Measurements from ENCODE around the gene SLC6A11. TPM values are rescaled to one million over a fixed set of nuclear protein-coding genes. Genes with fewer than 3 reads are reported as not detected.

Gene SLC6A11
- total and polyA plus RNA-seq, 2 of the 13 experiments (the other 11 are each of a cell fraction or from before 2014, with no cell fraction given) = 17.9 to 34.5 TPM

DNA sequence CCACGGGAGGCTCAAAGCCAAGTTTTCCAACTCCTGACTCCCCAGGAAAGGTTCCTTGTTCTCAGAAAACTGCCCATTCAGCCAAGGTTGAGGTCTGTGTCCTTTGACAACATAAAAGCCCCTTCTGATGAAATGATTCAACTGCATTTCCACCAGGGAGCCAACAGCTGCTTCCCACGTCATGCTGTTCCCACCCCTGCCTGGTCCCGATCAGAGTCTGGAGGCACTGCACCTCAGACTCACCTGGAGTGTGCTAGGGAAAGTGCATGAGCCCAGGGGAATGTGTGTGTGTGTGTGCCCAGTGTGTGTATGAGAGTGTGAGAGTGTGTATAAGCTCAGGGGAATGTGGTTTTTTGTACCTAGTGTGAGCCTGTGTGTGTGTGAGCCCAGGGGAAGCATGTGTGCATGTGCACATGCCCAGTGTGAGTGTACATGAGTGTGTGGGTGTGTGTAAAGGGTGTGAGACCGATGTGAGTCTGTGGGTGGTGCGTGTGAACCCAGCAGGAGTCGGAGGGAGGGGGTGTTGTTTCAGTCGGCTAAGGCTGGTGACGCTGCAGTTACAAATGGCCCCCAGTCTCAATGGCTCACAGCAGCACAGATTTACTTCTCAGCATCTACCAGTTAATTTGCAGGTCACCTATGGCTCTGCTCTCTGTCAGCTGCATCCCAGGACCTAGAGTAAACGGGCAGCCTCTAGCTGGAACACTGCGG, 156.2 kb downstream of the SLC6A11 start:
- no TSS peak for BruUV-seq (replicated peaks)
- Histone ChIP-seq H3K9me3 (ENCODE audit: low read length) (no peaks in the 10 kb centered on the region), H3K4me2 (ENCODE audit: low read depth, low read length) (no peak overlapping the region), H3K4me1 (ENCODE audit: insufficient read depth, low read length) (peaks cover 14% of the 10 kb centered on the region), H3K27me3 (ENCODE audit: control insufficient read depth in 1 of 2, insufficient read depth in 2 of 2, low read length in 2 of 2) (peaks cover 0 to 13% of the 10 kb centered on the region in 2 experiments; a peak in 1 of 5 replicates), H3K27ac (ENCODE audit: extremely low read length, insufficient read depth, low read length) (no peak overlapping the region), H2AFZ (ENCODE audit: low read length) (no peak overlapping the region), H3K9ac (ENCODE audit: insufficient read depth, low read depth, low read length) (no peak overlapping the region), H3K4me3 (replicated peaks in 1 of 3; ENCODE audit: insufficient read depth in 1 of 3, low read depth in 2 of 3, low read length in 3 of 3) (no peak overlapping the region), H3K36me3 (replicated peaks in 1 of 2; ENCODE audit: control insufficient read depth in 1 of 2, insufficient read depth in 2 of 2, low read length in 2 of 2) (no peaks in the 10 kb centered on the region), H4K20me1 (ENCODE audit: insufficient read depth, low read length) (no peaks in the 10 kb centered on the region), H3K79me2 (ENCODE audit: insufficient read depth, low read length) (no peaks in the 10 kb centered on the region)
- no peak for DNase-seq (ENCODE audit: low spot score)
- ChIA-PET POLR2A (no interaction called here), CTCF (ENCODE audit: low intra/inter-chr PET ratio, low total read pairs) (no interaction called here)
- FAIRE-seq = no peak
- no peak for ATAC-seq
- WGBS (ENCODE audit: low lambda C conversion rate) = 27% methylated on average over 10 of the region's 10 CpGs
- intact Hi-C loops (cut with micrococcal nuclease; ENCODE audit: unreplicated experiment) (no loop called here), in situ Hi-C loops (cut with HindIII; ENCODE audit: extremely low pct_ligation_motif_present, low pct_unique_long_range_greater_than_20kb) (no loop called here)
- no peak for TF ChIP-seq ZNF432 (CRISPR knock-in tag; IDR thresholded peaks at IDR 0.05; ENCODE audit: borderline replicate concordance)
- TF ChIP-seq, protein P1, sequence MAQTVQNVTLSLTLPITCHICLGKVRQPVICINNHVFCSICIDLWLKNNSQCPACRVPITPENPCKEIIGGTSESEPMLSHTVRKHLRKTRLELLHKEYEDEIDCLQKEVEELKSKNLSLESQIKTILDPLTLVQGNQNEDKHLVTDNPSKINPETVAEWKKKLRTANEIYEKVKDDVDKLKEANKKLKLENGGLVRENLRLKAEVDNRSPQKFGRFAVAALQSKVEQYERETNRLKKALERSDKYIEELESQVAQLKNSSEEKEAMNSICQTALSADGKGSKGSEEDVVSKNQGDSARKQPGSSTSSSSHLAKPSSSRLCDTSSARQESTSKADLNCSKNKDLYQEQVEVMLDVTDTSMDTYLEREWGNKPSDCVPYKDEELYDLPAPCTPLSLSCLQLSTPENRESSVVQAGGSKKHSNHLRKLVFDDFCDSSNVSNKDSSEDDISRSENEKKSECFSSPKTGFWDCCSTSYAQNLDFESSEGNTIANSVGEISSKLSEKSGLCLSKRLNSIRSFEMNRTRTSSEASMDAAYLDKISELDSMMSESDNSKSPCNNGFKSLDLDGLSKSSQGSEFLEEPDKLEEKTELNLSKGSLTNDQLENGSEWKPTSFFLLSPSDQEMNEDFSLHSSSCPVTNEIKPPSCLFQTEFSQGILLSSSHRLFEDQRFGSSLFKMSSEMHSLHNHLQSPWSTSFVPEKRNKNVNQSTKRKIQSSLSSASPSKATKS (CRISPR knock-in tag; IDR thresholded peaks at IDR 0.05) = no peak
- TF ChIP-seq ZNF83 (CRISPR knock-in tag; IDR thresholded peaks at IDR 0.05; ENCODE audit: borderline replicate concordance) = no peak
- no peak for TF ChIP-seq ZNF569 (CRISPR knock-in tag; IDR thresholded peaks at IDR 0.05; ENCODE audit: borderline replicate concordance)
- TF ChIP-seq KLF11 (CRISPR knock-in tag; IDR thresholded peaks at IDR 0.05) = no peak
- TF ChIP-seq NRL (CRISPR knock-in tag; IDR thresholded peaks at IDR 0.05; ENCODE audit: borderline replicate concordance) = no peak
- TF ChIP-seq NFIC (IDR thresholded peaks at IDR 0.05; ENCODE audit: low read length) = no peak
- TF ChIP-seq, protein P2, sequence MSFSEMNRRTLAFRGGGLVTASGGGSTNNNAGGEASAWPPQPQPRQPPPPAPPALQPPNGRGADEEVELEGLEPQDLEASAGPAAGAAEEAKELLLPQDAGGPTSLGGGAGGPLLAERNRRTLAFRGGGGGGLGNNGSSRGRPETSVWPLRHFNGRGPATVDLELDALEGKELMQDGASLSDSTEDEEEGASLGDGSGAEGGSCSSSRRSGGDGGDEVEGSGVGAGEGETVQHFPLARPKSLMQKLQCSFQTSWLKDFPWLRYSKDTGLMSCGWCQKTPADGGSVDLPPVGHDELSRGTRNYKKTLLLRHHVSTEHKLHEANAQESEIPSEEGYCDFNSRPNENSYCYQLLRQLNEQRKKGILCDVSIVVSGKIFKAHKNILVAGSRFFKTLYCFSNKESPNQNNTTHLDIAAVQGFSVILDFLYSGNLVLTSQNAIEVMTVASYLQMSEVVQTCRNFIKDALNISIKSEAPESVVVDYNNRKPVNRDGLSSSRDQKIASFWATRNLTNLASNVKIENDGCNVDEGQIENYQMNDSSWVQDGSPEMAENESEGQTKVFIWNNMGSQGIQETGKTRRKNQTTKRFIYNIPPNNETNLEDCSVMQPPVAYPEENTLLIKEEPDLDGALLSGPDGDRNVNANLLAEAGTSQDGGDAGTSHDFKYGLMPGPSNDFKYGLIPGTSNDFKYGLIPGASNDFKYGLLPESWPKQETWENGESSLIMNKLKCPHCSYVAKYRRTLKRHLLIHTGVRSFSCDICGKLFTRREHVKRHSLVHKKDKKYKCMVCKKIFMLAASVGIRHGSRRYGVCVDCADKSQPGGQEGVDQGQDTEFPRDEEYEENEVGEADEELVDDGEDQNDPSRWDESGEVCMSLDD (CRISPR knock-in tag; IDR thresholded peaks at IDR 0.05; ENCODE audit: borderline replicate concordance) = no peak
- TF ChIP-seq ETV6 (CRISPR knock-in tag; conservative IDR thresholded peaks at IDR 0.05) = no peak
- no peak for TF ChIP-seq ARNT2 (CRISPR knock-in tag; IDR thresholded peaks at IDR 0.05; ENCODE audit: low read depth)

Measured in HepG2 (cell line).